Measurements from ENCODE around the gene CDC42.

- no peak for TF ChIP-seq CTCF (IDR thresholded peaks at IDR 0.05; ENCODE audit: low read depth, low read length)
- no peak for TF ChIP-seq EZH2phosphoT487 (IDR thresholded peaks at IDR 0.05; ENCODE audit: low read depth)
Observed at GRCh38 chr1:22100168-22100567, 47.7 kb downstream of the CDC42 start.

All from OCI-LY3 (cell line).